Amniotic stem cell (primary cell): ENCODE measurements around the gene FRMD3.

Experiments
- DNase-seq: peaks from one replicate; lab custom pipeline; 2025; lab: John Stamatoyannopoulos, UW

Gene FRMD3

GRCh38 chr9:83330207-83331196, 207.7 kb downstream of the FRMD3 start:
- DNase-seq, result no peak

GRCh38 chr9:83327750-83328622, 210.2 kb downstream of the FRMD3 start:
- no peak for DNase-seq

GRCh38 chr9:83327323-83327722, 210.9 kb downstream of the FRMD3 start:
- no peak for DNase-seq

- DNase-seq, result no peak
Observed at GRCh38 chr9:83323148-83323547, 215.1 kb downstream of the FRMD3 start.

- no peak for DNase-seq
Observed at GRCh38 chr9:83322438-83322837, 215.8 kb downstream of the FRMD3 start.

GRCh38 chr9:83317244-83317643, 221.0 kb downstream of the FRMD3 start:
- no peak for DNase-seq

GRCh38 chr9:83315649-83316048, 222.6 kb downstream of the FRMD3 start:
- no peak for DNase-seq

- DNase-seq, result no peak
Observed at GRCh38 chr9:83313781-83314180, 224.4 kb downstream of the FRMD3 start.

- DNase-seq, result no peak
Observed at GRCh38 chr9:83312537-83312936, 225.7 kb downstream of the FRMD3 start.

- DNase-seq, result no peak
Observed at GRCh38 chr9:83307066-83307724, 231.0 kb downstream of the FRMD3 start.

- DNase-seq, result no peak
Observed at GRCh38 chr9:83304686-83305085, 233.5 kb downstream of the FRMD3 start.

- DNase-seq, result no peak
Observed at GRCh38 chr9:83299571-83299970, 238.6 kb downstream of the FRMD3 start.

GRCh38 chr9:83299094-83299493, 239.1 kb downstream of the FRMD3 start:
- DNase-seq, result no peak

- no peak for DNase-seq
Observed at GRCh38 chr9:83296123-83296522, 242.1 kb downstream of the FRMD3 start.

- no peak for DNase-seq
Observed at GRCh38 chr9:83294816-83295215, 243.4 kb downstream of the FRMD3 start.

- DNase-seq, result no peak
Observed at GRCh38 chr9:83291196-83291595, 247.0 kb downstream of the FRMD3 start.

- DNase-seq, result no peak
Observed at GRCh38 chr9:83290692-83291091, 247.5 kb downstream of the FRMD3 start.

- DNase-seq, result no peak
Observed at GRCh38 chr9:83287021-83287420, 251.2 kb downstream of the FRMD3 start.

- DNase-seq, result no peak
Observed at GRCh38 chr9:83285445-83286225, 252.6 kb downstream of the FRMD3 start.

- no peak for DNase-seq
Observed at GRCh38 chr9:83284746-83285145, 253.5 kb downstream of the FRMD3 start.

GRCh38 chr9:83283528-83283927, 254.7 kb downstream of the FRMD3 start:
- DNase-seq, result no peak
